Fibroblast of villous mesenchyme (primary cell): ENCODE data around the gene N4BP3. TPM values are rescaled to one million over a fixed set of nuclear protein-coding genes. Genes with fewer than 3 reads are reported as not detected.

Experiments
- DNase-seq: peaks from one replicate; pipeline ENCODE4 v3.0.0-alpha.2; 2010; ENCODE audit warnings: low read depth
- H3K4me3 ChIP-seq: 2 replicates; pipeline ENCODE4 v1.5.1; 2011; ENCODE audit warnings: low read depth, mild to moderate bottlenecking, low read length
- CTCF ChIP-seq: IDR thresholded peaks from 2 replicates; pipeline ENCODE4 v1.5.1; 2012; ENCODE audit warnings: low read depth, mild to moderate bottlenecking, low read length; ENCODE audit not compliant: insufficient read depth
- total RNA-seq: library from RNA; depleted of rRNA; stranded (reverse); fragments of >200 nt; gene quantifications from 2 replicates; pipeline ENCODE4 v1.2.3, GENCODE V29; 2012

N4BP3 gene
- total RNA-seq, 1 donor: 0.43 TPM

- peak; percentile 79 for TF ChIP-seq CTCF
- DNase-seq: peak; percentile 48
- no peak overlapping the region for H3K4me3 ChIP-seq
Observed at GRCh38 chr5:178145965-178146820, 32.9 kb downstream of the N4BP3 start.

DNA sequence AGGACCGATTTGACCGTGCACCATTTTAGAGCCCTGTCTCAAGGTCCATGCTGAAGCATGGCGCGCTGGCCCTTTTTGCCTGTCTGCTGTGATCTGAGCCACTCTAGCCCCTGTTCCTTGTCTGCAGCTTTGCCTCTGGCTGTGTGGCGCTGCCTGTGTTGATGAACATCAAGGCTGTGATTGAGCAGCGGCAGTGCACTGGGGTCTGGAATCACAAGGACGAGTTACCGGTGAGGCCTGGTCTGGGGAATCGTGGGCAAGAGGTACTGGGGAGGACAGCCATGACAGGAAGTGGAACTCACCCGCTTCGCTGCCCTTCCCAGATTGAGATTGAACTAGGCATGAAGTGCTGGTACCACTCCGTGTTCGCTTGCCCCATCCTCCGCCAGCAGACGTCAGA is 34.1 kb downstream of the N4BP3 start:
- no peak for DNase-seq
- no peak for TF ChIP-seq CTCF
- H3K4me3 ChIP-seq: no peak overlapping the region

GRCh38 chr5:178149199-178149932 is 36.0 kb downstream of the N4BP3 start:
- no peak overlapping the region for H3K4me3 ChIP-seq
- no peak for TF ChIP-seq CTCF
- no peak for DNase-seq

DNA sequence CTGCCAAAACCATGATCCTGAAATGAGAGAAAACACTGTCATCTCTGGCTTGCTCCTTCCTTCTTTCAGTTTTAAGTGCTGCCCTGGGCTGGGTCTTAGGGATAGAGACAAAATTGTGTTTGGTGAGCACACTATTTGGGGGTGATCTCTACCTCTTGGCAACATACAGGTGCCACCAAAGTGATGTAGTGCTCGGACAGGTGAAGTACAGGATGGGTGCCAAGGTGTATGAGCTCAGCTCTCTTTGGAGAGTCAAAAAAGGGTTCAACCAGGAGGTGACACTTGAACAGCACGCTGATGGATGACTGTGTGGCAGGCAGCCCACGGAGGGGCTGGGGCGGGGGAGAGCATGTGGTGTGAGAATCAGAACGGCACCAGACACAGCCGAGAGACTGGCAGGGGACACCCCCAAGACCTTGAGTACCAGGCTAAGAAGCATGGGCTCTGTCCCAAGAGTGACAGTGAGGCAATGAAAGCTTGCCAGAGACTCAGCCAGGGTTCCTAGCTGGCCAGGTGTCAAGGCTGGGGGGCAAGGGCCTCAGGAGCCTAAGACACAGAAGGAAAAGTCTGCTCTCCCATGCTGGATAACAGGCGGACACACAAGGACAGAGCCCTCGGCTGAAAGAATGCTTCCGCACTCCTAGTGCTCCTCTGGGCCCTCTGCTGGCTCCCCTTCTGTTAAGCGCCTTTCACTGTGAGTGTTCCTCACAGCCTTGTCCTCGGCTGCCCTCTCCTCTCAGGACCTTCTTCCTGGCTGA is 37.8 kb downstream of the N4BP3 start:
- DNase-seq: peak; percentile 14
- no peak overlapping the region for H3K4me3 ChIP-seq
- TF ChIP-seq CTCF: peak; percentile 18

GRCh38 chr5:178152491-178153444 is 39.4 kb downstream of the N4BP3 start:
- DNase-seq: peak; percentile 26
- TF ChIP-seq CTCF: no peak
- H3K4me3 ChIP-seq: peak overlapping the region; percentile 76
